Measurements from ENCODE around the gene DFFA.

DNA sequence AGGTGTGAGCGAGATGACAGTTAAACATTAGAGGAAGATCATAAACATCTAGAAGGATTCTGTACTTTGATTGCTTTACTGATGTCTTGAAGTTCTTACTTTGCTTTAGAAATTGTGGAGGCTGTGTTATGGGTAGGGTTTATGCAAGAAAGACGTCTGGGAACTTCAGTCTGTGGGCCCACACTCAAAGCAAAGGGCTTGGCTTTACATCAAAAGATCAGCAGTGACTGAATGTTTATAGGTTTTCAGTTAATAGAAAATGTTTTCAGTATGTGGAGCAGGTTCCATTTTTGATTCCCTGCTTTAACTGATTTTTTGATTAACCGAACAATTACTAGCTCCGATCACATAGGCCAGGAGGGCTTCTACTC lies 34.3 kb upstream of the DFFA start:
- TF ChIP-seq, protein P1, sequence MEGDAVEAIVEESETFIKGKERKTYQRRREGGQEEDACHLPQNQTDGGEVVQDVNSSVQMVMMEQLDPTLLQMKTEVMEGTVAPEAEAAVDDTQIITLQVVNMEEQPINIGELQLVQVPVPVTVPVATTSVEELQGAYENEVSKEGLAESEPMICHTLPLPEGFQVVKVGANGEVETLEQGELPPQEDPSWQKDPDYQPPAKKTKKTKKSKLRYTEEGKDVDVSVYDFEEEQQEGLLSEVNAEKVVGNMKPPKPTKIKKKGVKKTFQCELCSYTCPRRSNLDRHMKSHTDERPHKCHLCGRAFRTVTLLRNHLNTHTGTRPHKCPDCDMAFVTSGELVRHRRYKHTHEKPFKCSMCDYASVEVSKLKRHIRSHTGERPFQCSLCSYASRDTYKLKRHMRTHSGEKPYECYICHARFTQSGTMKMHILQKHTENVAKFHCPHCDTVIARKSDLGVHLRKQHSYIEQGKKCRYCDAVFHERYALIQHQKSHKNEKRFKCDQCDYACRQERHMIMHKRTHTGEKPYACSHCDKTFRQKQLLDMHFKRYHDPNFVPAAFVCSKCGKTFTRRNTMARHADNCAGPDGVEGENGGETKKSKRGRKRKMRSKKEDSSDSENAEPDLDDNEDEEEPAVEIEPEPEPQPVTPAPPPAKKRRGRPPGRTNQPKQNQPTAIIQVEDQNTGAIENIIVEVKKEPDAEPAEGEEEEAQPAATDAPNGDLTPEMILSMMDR (IDR thresholded peaks at IDR 0.05; ENCODE audit: poor library complexity): no peak
- TF ChIP-seq EZH2 (IDR thresholded peaks at IDR 0.05; ENCODE audit: borderline replicate concordance): no peak
